Measurements from ENCODE around the gene VAT1. TPM values are rescaled to one million over a fixed set of nuclear protein-coding genes. Genes with fewer than 3 reads are reported as not detected.

Gene VAT1
- polyA plus RNA-seq, 1 of the 3 experiments (the other 2 are of a cell fraction) = 170 TPM

- CTCF ChIA-PET = no interaction called here
- no peak for DNase-seq
Observed at GRCh38 chr17:42989726-42990652, 32.2 kb downstream of the VAT1 start.

DNA sequence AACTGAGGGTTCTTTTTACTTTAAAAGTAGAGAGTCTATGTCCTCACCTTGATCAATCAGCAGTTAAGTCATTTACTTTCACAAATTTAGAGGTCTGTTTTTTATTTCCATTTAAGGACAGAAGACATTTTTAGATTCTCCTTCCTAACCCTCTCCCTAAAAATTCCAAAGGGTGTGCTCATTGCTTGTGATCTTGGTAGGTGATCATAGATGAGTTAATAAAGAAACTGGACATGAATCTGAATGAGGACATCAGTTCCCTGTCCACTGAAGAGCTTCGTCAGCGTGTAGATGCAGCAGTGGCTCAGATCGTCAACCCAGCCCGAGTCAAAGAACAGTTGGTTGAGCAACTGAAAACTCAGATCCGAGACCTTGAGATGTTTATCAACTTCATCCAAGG is 33.0 kb downstream of the VAT1 start:
- ChIA-PET CTCF (interaction anchor here (4.2 kb wide), 1 partner anchor 9 kb away, joined by 27 read pairs; the partner anchor contains the start of gene RPL27), POLR2A (no interaction called here)
- peak overlapping the region in 1 of 2 experiments; percentile 13; a peak in 1 of 4 replicates for H3K27ac ChIP-seq (ENCODE audit: low read depth in 2 of 2, low read length in 1 of 2)

More at GRCh38 chr17:42989726-42990652, 32.2 kb downstream of the VAT1 start:
- Histone ChIP-seq H3K27ac (ENCODE audit: low read depth in 2 of 2, low read length in 1 of 2) (peak overlapping the region in 1 of 2 experiments; percentile 17; a peak in 1 of 4 replicates), H3K79me2 (ENCODE audit: insufficient read depth) (peaks cover 19% of the 10 kb centered on the region), H3K9ac (no peak overlapping the region), H3K4me1 (ENCODE audit: control insufficient read depth in 1 of 2, insufficient read depth in 2 of 2, low read depth in 1 of 2, low read length in 1 of 2) (peaks cover 0 to 11% of the 10 kb centered on the region in 2 experiments; a peak in 1 of 4 replicates), H3K27me3 (ENCODE audit: insufficient read depth) (no peaks in the 10 kb centered on the region), H3K4me3 (ENCODE audit: low read depth in 2 of 2, low read length in 1 of 2) (no peak overlapping the region), H3K9me2 (no peaks in the 10 kb centered on the region), H4K20me1 (ENCODE audit: insufficient read depth) (no peaks in the 10 kb centered on the region), H3F3A (replicated peaks; ENCODE audit: insufficient read depth) (peaks cover 21% of the 10 kb centered on the region), H3K36me3 (replicated peaks in 1 of 2; ENCODE audit: control insufficient read depth in 1 of 2, insufficient read depth in 2 of 2, low read length in 1 of 2) (peaks cover 64 to 69% of the 10 kb centered on the region in 2 experiments), H3K4me2 (no peak overlapping the region), H2AFZ (ENCODE audit: low read depth) (no peak overlapping the region), H3K9me3 (no peaks in the 10 kb centered on the region)
- 66% methylated on average over 6 of the region's 6 CpGs for WGBS (ENCODE audit: low lambda C conversion rate)
- POLR2A ChIA-PET = no interaction called here
- peak; percentile 15; the same call in 1 of the 2 replicates for TF ChIP-seq FOSL2 (IDR thresholded peaks at IDR 0.05; ENCODE audit: borderline replicate concordance, low read depth)
- TF ChIP-seq TCF12 (IDR thresholded peaks at IDR 0.05) = no peak
- TF ChIP-seq IRF3 (IDR thresholded peaks at IDR 0.05; ENCODE audit: low read depth, low read length) = no peak

More for the DNA sequence above, 33.0 kb downstream of the VAT1 start:
- H3K4me1 ChIP-seq (ENCODE audit: control insufficient read depth in 1 of 2, insufficient read depth in 2 of 2, low read depth in 1 of 2, low read length in 1 of 2) = peaks cover 0 to 11% of the 10 kb centered on the region in 2 experiments; a peak in 1 of 4 replicates
- H4K20me1 ChIP-seq (ENCODE audit: insufficient read depth) = no peaks in the 10 kb centered on the region
- no peak overlapping the region for H3K9ac ChIP-seq
- no peaks in the 10 kb centered on the region for H3K9me2 ChIP-seq
- TF ChIP-seq YY1 (IDR thresholded peaks at IDR 0.05; ENCODE audit: low read depth) (no peak), SIN3A (IDR thresholded peaks at IDR 0.05; ENCODE audit: borderline replicate concordance, low read depth, low read length) (no peak), POLR2AphosphoS5 (IDR thresholded peaks at IDR 0.05; ENCODE audit: low read depth, low read length) (no peak), TAF1 (IDR thresholded peaks at IDR 0.05; ENCODE audit: borderline replicate concordance, low read depth, low read length) (no peak), NFIC (IDR thresholded peaks at IDR 0.05; ENCODE audit: borderline replicate concordance) (no peak), FOXM1 (IDR thresholded peaks at IDR 0.05; ENCODE audit: low read depth) (no peak), EP300 (IDR thresholded peaks at IDR 0.05; ENCODE audit: borderline replicate concordance in 1 of 2, low read depth in 1 of 2, low read length in 1 of 2) (no peak), JUND (IDR thresholded peaks at IDR 0.05) (no peak), GABPA (IDR thresholded peaks at IDR 0.05; ENCODE audit: low read depth) (no peak), RAD21 (IDR thresholded peaks at IDR 0.05; ENCODE audit: low read length) (no peak), FOSL2 (IDR thresholded peaks at IDR 0.05; ENCODE audit: borderline replicate concordance, low read depth) (no peak)
- TF ChIP-seq, protein P1, sequence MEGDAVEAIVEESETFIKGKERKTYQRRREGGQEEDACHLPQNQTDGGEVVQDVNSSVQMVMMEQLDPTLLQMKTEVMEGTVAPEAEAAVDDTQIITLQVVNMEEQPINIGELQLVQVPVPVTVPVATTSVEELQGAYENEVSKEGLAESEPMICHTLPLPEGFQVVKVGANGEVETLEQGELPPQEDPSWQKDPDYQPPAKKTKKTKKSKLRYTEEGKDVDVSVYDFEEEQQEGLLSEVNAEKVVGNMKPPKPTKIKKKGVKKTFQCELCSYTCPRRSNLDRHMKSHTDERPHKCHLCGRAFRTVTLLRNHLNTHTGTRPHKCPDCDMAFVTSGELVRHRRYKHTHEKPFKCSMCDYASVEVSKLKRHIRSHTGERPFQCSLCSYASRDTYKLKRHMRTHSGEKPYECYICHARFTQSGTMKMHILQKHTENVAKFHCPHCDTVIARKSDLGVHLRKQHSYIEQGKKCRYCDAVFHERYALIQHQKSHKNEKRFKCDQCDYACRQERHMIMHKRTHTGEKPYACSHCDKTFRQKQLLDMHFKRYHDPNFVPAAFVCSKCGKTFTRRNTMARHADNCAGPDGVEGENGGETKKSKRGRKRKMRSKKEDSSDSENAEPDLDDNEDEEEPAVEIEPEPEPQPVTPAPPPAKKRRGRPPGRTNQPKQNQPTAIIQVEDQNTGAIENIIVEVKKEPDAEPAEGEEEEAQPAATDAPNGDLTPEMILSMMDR (IDR thresholded peaks at IDR 0.05) = no peak
- TF ChIP-seq, protein P2, sequence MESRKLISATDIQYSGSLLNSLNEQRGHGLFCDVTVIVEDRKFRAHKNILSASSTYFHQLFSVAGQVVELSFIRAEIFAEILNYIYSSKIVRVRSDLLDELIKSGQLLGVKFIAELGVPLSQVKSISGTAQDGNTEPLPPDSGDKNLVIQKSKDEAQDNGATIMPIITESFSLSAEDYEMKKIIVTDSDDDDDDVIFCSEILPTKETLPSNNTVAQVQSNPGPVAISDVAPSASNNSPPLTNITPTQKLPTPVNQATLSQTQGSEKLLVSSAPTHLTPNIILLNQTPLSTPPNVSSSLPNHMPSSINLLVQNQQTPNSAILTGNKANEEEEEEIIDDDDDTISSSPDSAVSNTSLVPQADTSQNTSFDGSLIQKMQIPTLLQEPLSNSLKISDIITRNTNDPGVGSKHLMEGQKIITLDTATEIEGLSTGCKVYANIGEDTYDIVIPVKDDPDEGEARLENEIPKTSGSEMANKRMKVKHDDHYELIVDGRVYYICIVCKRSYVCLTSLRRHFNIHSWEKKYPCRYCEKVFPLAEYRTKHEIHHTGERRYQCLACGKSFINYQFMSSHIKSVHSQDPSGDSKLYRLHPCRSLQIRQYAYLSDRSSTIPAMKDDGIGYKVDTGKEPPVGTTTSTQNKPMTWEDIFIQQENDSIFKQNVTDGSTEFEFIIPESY (IDR thresholded peaks at IDR 0.05; ENCODE audit: borderline replicate concordance, low read depth) = no peak
- peaks cover 27% of the 10 kb centered on the region for H3K79me2 ChIP-seq (ENCODE audit: insufficient read depth)
- H3K9me3 ChIP-seq = no peaks in the 10 kb centered on the region
- no peak for DNase-seq
- WGBS (ENCODE audit: low lambda C conversion rate) = 80% methylated on average over 5 of the region's 5 CpGs
- H3K27me3 ChIP-seq (ENCODE audit: insufficient read depth) = no peaks in the 10 kb centered on the region
- H3F3A ChIP-seq (replicated peaks; ENCODE audit: insufficient read depth) = peaks cover 20% of the 10 kb centered on the region
- no peak overlapping the region for H2AFZ ChIP-seq (ENCODE audit: low read depth)
- H3K36me3 ChIP-seq (replicated peaks in 1 of 2; ENCODE audit: control insufficient read depth in 1 of 2, insufficient read depth in 2 of 2, low read length in 1 of 2) = peaks cover 57 to 74% of the 10 kb centered on the region in 2 experiments
- no peak overlapping the region for H3K4me3 ChIP-seq (ENCODE audit: low read depth in 2 of 2, low read length in 1 of 2)
- no peak overlapping the region for H3K4me2 ChIP-seq

Data from SK-N-SH (cell line).